Measurements from ENCODE around the gene RSPH4A.
A peak's percentile ranks its signal among the peaks of the same experiment; 100 is the strongest.

RSPH4A gene

DNA sequence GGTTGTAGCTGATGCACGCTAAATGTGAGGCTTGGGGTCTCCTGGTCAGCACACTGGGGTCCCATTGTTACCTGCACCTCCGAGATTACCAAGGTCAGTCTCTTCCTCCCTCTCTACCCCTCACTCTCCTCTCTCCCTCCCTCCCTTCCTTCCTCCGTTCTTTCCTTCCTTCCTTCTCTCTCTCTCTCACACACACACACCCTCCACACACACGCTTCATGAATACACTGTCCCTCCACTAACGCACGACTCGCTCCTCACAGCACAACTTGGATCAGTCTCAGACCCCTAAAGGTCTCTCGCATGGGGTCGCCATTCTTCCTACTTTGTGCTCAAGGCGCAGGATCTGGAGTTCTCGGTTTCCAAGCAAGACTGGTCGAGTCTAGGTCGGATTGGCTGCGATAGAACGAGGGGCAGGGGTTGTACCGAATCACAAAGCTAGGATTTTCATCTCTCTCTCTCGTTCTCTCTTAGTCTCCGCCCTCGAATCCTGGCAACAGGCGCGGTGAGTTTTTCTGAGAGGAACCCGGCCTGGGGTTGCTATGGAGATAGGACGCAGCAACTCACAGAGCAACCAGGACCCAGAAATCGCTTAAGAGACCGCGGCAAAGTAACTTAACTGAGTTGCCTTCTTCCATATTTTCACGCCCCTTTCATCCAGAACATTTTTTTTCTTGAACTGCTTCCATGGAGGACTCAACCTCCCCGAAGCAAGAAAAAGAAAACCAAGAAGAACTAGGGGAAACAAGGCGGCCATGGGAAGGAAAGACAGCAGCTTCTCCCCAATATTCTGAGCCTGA lies at the start of gene RSPH4A:
Gene RSPH4A (plus strand): TSS at position 543 of the 800 bp plus-strand sequence. CDS start 145 bp downstream, at position 688.
- peaks cover 56% of the 10 kb centered on the region for H3K27me3 Mint-ChIP-seq
- peaks cover 20% of the 10 kb centered on the region for H3K4me1 Mint-ChIP-seq
- H3K27ac Mint-ChIP-seq: no peak within 1 kb of the TSS
- H3K36me3 Mint-ChIP-seq: no peaks in the 10 kb centered on the region
- CTCF ChIA-PET: interaction anchor here (1.4 kb wide), 1 partner anchor 35 kb away, joined by 4 read pairs; no protein-coding TSS in a partner anchor
- H3K9me3 Mint-ChIP-seq: no peaks in the 10 kb centered on the region
- peak; percentile 86 for DNase-seq
- H3K4me3 Mint-ChIP-seq: peak within 1 kb of the TSS; percentile 77

DNA sequence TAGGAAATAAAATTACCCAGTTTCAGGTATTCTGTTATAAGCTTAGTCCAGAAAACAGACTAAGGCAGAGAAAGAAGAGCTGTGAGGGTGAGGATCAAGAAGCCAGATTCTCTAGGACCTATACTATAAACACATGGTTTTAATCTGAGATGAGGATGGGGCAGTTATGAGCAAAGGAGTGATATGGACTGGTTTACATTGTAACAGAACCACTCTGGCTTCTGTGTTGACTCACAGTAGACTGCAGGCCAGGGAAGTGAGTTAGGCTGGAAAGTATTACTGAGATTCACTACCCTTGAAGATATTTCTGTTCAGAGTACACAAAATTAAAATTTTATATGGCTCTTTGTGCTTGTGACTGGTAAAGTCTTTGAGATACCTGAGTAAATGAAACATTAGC lies 48.2 kb upstream of the RSPH4A start:
- no peak for DNase-seq
- H3K27ac Mint-ChIP-seq: no peak overlapping the region
- H3K27me3 Mint-ChIP-seq: peaks cover 28% of the 10 kb centered on the region
- CTCF ChIA-PET: no interaction called here
- no peaks in the 10 kb centered on the region for H3K36me3 Mint-ChIP-seq
- H3K9me3 Mint-ChIP-seq: no peaks in the 10 kb centered on the region
- H3K4me3 Mint-ChIP-seq: no peak overlapping the region
- peaks cover 28% of the 10 kb centered on the region for H3K4me1 Mint-ChIP-seq

DNA sequence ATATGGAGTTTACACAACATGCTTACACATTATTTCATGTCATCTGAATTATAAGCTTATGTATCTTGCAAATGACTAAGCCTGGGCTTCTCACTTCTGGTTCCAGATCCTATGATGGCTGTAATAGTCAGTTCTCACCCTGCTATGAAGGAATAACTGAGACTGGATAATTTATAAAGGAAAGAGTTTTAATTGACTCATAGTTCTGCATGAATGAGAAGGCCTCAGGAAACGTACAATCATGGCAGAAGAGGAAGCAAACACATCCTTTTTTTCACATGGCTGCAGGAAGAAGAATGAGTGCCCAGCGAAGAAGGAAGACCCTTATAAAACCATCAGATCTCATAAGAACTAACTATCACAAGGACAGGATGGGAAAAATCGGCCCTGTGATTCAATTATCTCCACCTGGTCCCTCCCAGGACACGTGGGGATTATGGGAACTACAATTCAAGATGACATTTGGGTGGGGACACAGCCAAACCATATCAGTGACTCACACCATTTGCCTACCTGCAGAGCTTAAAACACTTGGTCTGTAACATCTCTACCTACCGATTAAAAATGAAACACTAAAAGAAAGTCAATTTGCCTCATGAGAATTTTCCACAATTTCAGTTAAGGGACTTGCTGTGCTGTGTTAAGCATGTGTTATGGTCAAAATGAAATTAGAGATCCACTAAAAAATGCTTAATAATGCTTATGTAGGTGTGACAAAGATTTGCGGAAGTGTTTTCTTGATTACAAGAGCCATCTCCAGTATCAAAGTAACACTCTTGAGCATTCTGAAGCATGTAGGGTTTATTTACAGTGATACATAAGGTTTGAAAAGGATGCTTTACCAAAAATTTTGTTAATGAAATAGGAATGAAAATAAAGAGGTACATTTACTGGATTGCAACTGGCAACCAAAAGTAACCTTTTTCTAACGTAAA lies 47.2 kb upstream of the RSPH4A start:
- no peaks in the 10 kb centered on the region for H3K9me3 Mint-ChIP-seq

DNA sequence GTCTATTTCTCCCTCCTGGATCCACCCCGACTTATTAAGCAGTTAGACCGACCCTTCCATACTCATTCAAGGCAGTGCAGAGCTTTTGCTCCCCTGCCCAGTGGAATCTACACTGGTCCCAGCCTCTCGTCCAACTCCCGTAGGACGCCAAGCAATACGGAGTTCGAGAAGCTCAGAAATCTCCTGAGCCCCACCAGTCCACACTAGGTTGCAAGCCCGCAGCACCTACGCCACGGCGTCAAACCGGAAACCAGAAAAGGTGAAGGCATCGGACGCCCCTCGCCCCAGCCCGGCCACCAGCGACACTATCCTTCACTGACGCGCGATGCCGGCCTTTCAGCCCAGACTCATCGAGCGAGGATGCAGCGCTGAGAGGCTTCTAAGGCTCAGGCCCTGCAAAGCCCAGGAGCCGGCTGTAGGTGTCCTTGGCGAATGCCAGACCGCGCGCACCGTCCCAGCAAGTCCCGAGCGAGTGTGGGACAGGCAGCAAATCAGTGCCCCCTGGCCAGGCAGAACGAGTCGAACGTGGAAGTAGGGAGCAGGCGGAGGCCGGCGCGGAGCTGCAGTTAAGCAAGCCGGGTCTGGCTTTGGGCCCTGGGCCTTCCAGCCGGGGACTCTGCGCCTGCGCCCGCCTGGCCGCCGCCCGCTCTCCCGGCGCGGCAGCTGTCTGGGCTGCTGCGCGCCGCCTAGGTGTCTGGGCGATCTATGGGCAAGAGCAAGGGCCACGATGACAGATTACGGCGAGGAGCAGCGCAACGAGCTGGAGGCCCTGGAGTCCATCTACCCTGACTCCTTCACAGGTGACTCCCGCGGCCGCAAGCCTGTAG lies 45.2 kb upstream of the RSPH4A start, which contains the start of gene RWDD1:
Gene RWDD1 (plus strand): TSS at position 649 of the 827 bp plus-strand sequence. CDS start 79 bp downstream, at position 728.
- CTCF ChIA-PET: interaction anchor here (1.2 to 3.5 kb wide), 7 partner anchors 8 to 292 kb away, joined by 3 to 17 read pairs (median 4); partner anchors contain the start of gene TSPYL1
- DNase-seq: peak; percentile 99

More for the DNA sequence above, 47.2 kb upstream of the RSPH4A start:
- Mint-ChIP-seq H3K36me3 (no peaks in the 10 kb centered on the region), H3K4me1 (peaks cover 38% of the 10 kb centered on the region), H3K27ac (no peak overlapping the region), H3K27me3 (peaks cover 23% of the 10 kb centered on the region), H3K4me3 (no peak overlapping the region)
- CTCF ChIA-PET: interaction anchor here (1.4 to 1.5 kb wide), 2 partner anchors 14 to 97 kb away, joined by 4 read pairs; no protein-coding TSS in a partner anchor
- DNase-seq: no peak

DNA sequence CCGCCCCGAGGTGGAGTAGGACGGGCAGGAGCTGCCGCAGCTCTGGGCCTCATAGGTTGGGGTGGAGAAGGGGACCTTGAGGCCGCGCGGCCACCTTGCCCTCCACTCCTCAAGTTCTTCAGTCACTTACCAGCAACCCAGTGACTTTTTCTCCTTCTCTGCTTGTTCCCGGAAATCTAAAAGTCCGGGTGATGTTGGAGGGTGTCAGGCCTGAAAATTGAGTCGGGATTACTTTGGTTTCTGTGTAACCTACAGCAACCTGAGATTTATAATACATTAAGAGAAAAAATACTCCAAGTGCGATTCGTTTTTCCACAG lies 44.6 kb upstream of the RSPH4A start:
- no peak for DNase-seq
- H3K36me3 Mint-ChIP-seq: peaks cover 11% of the 10 kb centered on the region
- H3K4me3 Mint-ChIP-seq: peak overlapping the region; percentile 87
- CTCF ChIA-PET: interaction anchor here (0.9 to 3.5 kb wide), 5 partner anchors 9 to 318 kb away, joined by 3 to 17 read pairs (median 4); partner anchors contain the start of genes TSPYL1 and TSPYL4
- peaks cover 43% of the 10 kb centered on the region for H3K4me1 Mint-ChIP-seq
- peak overlapping the region; percentile 96 for H3K27ac Mint-ChIP-seq
- no peaks in the 10 kb centered on the region for H3K9me3 Mint-ChIP-seq
- peaks cover 4% of the 10 kb centered on the region for H3K27me3 Mint-ChIP-seq

More for the DNA sequence above, 45.2 kb upstream of the RSPH4A start, which contains the start of gene RWDD1:
- H3K36me3 Mint-ChIP-seq: peaks cover 7% of the 10 kb centered on the region
- peak within 1 kb of the TSS; percentile 96 for H3K27ac Mint-ChIP-seq
- H3K27me3 Mint-ChIP-seq: peaks cover 6% of the 10 kb centered on the region
- no peaks in the 10 kb centered on the region for H3K9me3 Mint-ChIP-seq
- peak within 1 kb of the TSS; percentile 87 for H3K4me3 Mint-ChIP-seq
- peaks cover 43% of the 10 kb centered on the region for H3K4me1 Mint-ChIP-seq

DNA sequence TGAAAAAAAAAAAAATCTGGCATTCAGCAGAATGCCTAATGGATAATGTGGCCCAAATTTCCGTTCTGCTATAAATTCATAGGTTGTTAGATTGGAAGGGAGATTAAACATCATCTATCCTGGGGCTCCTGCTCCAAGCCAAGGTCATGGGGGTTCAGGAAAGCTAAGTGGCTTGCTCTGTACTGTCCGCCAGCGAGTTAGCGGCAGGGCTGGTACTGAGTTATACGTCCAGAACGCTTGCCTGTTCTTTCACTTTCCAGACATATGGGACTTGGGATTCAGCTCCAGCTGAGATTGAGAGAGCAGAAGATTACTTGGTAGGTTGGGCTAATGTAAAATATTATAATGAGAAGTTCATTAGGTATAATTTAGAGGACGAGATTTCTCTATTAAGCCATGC lies 44.1 kb upstream of the RSPH4A start:
- Mint-ChIP-seq H3K27me3 (peaks cover 4% of the 10 kb centered on the region), H3K4me3 (peak overlapping the region; percentile 87), H3K9me3 (no peaks in the 10 kb centered on the region), H3K36me3 (peaks cover 12% of the 10 kb centered on the region), H3K27ac (peak overlapping the region; percentile 96), H3K4me1 (peaks cover 43% of the 10 kb centered on the region)
- peak; percentile 34 for DNase-seq
- CTCF ChIA-PET: interaction anchor here (0.6 to 3.5 kb wide), 5 partner anchors 9 to 318 kb away, joined by 3 to 17 read pairs (median 4); partner anchors contain the start of genes TSPYL1 and TSPYL4

DNA sequence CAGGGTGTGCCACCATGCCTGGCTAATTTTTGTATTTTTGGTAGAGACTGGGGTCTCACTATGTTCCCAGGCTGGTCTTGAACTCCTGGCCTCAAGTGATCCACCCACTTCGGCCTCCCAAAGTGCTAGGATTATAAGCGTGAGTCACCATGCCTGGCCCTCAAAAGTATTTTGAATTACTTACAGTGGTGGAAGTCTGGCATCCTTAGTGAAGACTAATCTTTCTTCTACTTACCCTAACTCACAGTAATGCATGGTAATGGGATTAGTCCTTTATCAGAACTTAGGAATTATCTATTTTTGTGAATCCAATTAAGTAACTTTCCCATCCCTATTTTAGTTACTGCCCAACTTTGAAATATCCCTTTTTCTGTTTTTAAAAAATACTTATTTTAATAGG lies 41.1 kb upstream of the RSPH4A start:
- no peak overlapping the region for H3K4me3 Mint-ChIP-seq
- CTCF ChIA-PET: interaction anchor here (0.9 kb wide), 1 partner anchor 14 kb away, joined by 3 read pairs; no protein-coding TSS in a partner anchor
- peaks cover 32% of the 10 kb centered on the region for H3K4me1 Mint-ChIP-seq
- H3K27me3 Mint-ChIP-seq: no peaks in the 10 kb centered on the region
- no peak overlapping the region for H3K27ac Mint-ChIP-seq
- no peak for DNase-seq
- H3K9me3 Mint-ChIP-seq: no peaks in the 10 kb centered on the region
- peaks cover 17% of the 10 kb centered on the region for H3K36me3 Mint-ChIP-seq

GRCh38 chr6:116577486-116577885 lies 38.8 kb upstream of the RSPH4A start:
- no peaks in the 10 kb centered on the region for H3K27me3 Mint-ChIP-seq
- H3K36me3 Mint-ChIP-seq: peaks cover 17% of the 10 kb centered on the region
- H3K4me3 Mint-ChIP-seq: no peak overlapping the region
- peaks cover 21% of the 10 kb centered on the region for H3K4me1 Mint-ChIP-seq
- no peak overlapping the region for H3K27ac Mint-ChIP-seq
- CTCF ChIA-PET: interaction anchor here (0.8 kb wide), 1 partner anchor 16 kb away, joined by 3 read pairs; no protein-coding TSS in a partner anchor
- no peak for DNase-seq
- H3K9me3 Mint-ChIP-seq: no peaks in the 10 kb centered on the region

- DNase-seq: no peak
- Mint-ChIP-seq H3K9me3 (no peaks in the 10 kb centered on the region), H3K4me3 (no peak overlapping the region), H3K4me1 (peaks cover 12% of the 10 kb centered on the region), H3K27me3 (no peaks in the 10 kb centered on the region), H3K36me3 (peaks cover 19% of the 10 kb centered on the region), H3K27ac (no peak overlapping the region)
- CTCF ChIA-PET: interaction anchor here (0.8 kb wide), 1 partner anchor 17 kb away, joined by 3 read pairs; no protein-coding TSS in a partner anchor
Observed at GRCh38 chr6:116578335-116578734, 37.9 kb upstream of the RSPH4A start.

GRCh38 chr6:116579143-116579542 lies 37.1 kb upstream of the RSPH4A start:
- Mint-ChIP-seq H3K27ac (no peak overlapping the region), H3K4me1 (peaks cover 4% of the 10 kb centered on the region), H3K27me3 (no peaks in the 10 kb centered on the region), H3K9me3 (no peaks in the 10 kb centered on the region), H3K36me3 (peaks cover 22% of the 10 kb centered on the region), H3K4me3 (no peak overlapping the region)
- CTCF ChIA-PET: interaction anchor here (1.2 kb wide), 1 partner anchor 19 kb away, joined by 3 read pairs; no protein-coding TSS in a partner anchor
- no peak for DNase-seq

- H3K9me3 Mint-ChIP-seq: no peaks in the 10 kb centered on the region
- H3K27ac Mint-ChIP-seq: no peak overlapping the region
- H3K36me3 Mint-ChIP-seq: peaks cover 25% of the 10 kb centered on the region
- no peaks in the 10 kb centered on the region for H3K27me3 Mint-ChIP-seq
- H3K4me3 Mint-ChIP-seq: no peak overlapping the region
- CTCF ChIA-PET: interaction anchor here (1.4 kb wide), 1 partner anchor 36 kb away, joined by 4 read pairs; the partner anchor contains the start of gene RSPH4A
- DNase-seq: no peak
- H3K4me1 Mint-ChIP-seq: no peaks in the 10 kb centered on the region
Observed at GRCh38 chr6:116580198-116580597, 36.1 kb upstream of the RSPH4A start.

GRCh38 chr6:116586276-116586675 lies 30.0 kb upstream of the RSPH4A start:
- Mint-ChIP-seq H3K36me3 (peaks cover 29% of the 10 kb centered on the region), H3K27me3 (no peaks in the 10 kb centered on the region), H3K4me1 (no peaks in the 10 kb centered on the region), H3K9me3 (no peaks in the 10 kb centered on the region), H3K4me3 (no peak overlapping the region), H3K27ac (no peak overlapping the region)
- CTCF ChIA-PET: no interaction called here
- DNase-seq: no peak

GRCh38 chr6:116586738-116587137 lies 29.5 kb upstream of the RSPH4A start:
- no peaks in the 10 kb centered on the region for H3K27me3 Mint-ChIP-seq
- no peak for DNase-seq
- no peaks in the 10 kb centered on the region for H3K9me3 Mint-ChIP-seq
- no peak overlapping the region for H3K27ac Mint-ChIP-seq
- CTCF ChIA-PET: no interaction called here
- H3K4me1 Mint-ChIP-seq: no peaks in the 10 kb centered on the region
- H3K4me3 Mint-ChIP-seq: no peak overlapping the region
- peaks cover 33% of the 10 kb centered on the region for H3K36me3 Mint-ChIP-seq
